ENCODE data around the gene MYO9B.

- TF ChIP-seq CTCF (IDR thresholded peaks at IDR 0.05; ENCODE audit: low read depth, low read length, poor library complexity, severe bottlenecking) (no peak), EZH2phosphoT487 (IDR thresholded peaks at IDR 0.05; ENCODE audit: borderline replicate concordance, low read length) (no peak)
Measured at GRCh38 chr19:17259934-17260333, 184.4 kb downstream of the MYO9B start.
